ENCODE results near the gene SEMA3D. TPM values are rescaled to one million over a fixed set of nuclear protein-coding genes. Genes with fewer than 3 reads are reported as not detected.

SEMA3D gene
- total and polyA plus RNA-seq, 11 donors, result 0.10 to 8.6 (median 0.88) TPM

DNA sequence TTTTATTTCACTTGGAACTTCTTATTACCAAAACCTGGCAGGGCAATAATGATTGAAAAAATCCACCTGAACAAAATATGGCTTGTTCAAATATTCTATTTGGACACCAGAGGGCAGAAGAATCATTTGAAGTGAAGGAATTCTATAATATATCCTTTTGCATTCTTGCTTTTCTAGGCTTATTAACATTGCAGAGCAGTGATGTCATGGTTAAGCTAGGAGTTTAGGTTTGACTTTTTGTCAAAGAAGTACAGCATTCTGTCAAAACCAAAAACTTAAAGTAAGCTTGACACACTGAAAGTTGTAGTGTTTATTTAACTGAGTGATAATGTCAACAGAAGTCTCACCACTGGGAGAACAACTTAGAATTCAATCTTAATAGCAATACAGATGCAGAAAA lies 156.0 kb downstream of the SEMA3D start:
- intact Hi-C loops (cut with DNase I), result loop anchor here in 3 of 10 donors (5.0 to 10.0 kb wide), 3 partner anchors 724 to 821 kb away; no protein-coding TSS in a partner anchor
- TF ChIP-seq, protein P1, sequence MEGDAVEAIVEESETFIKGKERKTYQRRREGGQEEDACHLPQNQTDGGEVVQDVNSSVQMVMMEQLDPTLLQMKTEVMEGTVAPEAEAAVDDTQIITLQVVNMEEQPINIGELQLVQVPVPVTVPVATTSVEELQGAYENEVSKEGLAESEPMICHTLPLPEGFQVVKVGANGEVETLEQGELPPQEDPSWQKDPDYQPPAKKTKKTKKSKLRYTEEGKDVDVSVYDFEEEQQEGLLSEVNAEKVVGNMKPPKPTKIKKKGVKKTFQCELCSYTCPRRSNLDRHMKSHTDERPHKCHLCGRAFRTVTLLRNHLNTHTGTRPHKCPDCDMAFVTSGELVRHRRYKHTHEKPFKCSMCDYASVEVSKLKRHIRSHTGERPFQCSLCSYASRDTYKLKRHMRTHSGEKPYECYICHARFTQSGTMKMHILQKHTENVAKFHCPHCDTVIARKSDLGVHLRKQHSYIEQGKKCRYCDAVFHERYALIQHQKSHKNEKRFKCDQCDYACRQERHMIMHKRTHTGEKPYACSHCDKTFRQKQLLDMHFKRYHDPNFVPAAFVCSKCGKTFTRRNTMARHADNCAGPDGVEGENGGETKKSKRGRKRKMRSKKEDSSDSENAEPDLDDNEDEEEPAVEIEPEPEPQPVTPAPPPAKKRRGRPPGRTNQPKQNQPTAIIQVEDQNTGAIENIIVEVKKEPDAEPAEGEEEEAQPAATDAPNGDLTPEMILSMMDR (IDR thresholded peaks at IDR 0.05), result peak in 10 of 12 donors; percentile 22 to 60 (median 45)
- TF ChIP-seq POLR2A (IDR thresholded peaks at IDR 0.05), result no peak
- H3K36me3 ChIP-seq, result no peaks in the 10 kb centered on the region
- DNase-seq, result no peak
- no peak overlapping the region for H3K27ac ChIP-seq
- no peaks in the 10 kb centered on the region for H3K4me1 ChIP-seq
- no peak overlapping the region for H3K4me3 ChIP-seq
- peaks cover 0 to 4% (median 0%) of the 10 kb centered on the region in 9 donors for H3K27me3 ChIP-seq
- ATAC-seq, result no peak
- H3K9me3 ChIP-seq, result no peaks in the 10 kb centered on the region

DNA sequence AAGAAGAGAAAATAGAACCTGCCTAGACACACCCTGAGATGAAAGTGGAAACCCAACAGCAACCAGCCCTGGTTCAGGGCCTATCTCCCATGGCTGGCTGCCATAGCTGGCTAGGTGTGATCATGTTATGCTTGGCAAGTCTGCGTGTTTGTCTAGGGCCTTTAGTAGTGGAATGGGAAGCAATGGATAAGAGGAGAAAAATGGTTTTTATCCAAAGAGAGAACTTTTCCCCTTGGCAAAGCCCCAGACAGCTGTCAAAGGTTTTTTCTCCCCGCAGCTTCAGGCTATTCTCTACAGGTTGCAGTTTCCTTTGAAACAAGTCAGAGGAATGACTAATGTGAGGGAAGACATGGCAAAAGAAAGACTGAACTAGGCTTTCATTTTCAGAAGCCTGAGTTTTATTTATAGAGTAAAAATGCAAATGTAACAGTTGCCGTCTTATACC lies 161.5 kb downstream of the SEMA3D start:
- Histone ChIP-seq H3K4me3 (no peak overlapping the region), H3K4me1 (peaks cover 0 to 5% (median 0%) of the 10 kb centered on the region in 12 donors), H3K27ac (no peak overlapping the region), H3K9me3 (no peaks in the 10 kb centered on the region), H3K36me3 (no peaks in the 10 kb centered on the region), H3K27me3 (peaks cover 0 to 4% (median 0%) of the 10 kb centered on the region in 9 donors)
- 22 to 41% (median 33%) methylated on average over 3 of the region's 3 CpGs for WGBS, 4 donors
- TF ChIP-seq, protein P1 (IDR thresholded peaks at IDR 0.05), result no peak
- TF ChIP-seq POLR2A (IDR thresholded peaks at IDR 0.05), result no peak
- ATAC-seq (peak in 3 of 4 donors; percentile 64 to 75 (median 73)), DNase-seq (peak; percentile 20 to 60 (median 36))
- intact Hi-C loops (cut with DNase I), result loop anchor here in 7 of 10 donors (2.0 to 10.0 kb wide), 5 partner anchors 111 to 1089 kb away; partner anchors contain the start of gene SEMA3A (in 3 of the 7)

DNA sequence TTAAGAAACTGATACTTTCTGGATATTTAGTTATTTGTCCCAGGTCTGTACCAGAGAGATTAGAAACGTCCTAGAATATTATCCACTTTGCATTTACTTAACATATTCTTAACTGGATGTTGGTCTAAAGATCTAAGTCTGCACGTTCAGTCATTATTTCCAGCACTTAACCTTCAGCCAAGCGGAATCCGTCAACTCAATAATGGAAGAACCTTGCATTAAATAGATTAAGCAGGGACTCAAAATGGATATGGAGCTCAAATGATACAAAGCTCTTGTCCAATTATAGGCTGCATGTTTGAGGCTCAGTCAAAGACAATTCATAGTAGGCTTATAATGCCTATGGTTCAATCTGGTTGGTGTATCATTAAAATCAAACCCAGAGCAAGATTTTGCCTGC lies 162.9 kb downstream of the SEMA3D start:
- WGBS, 4 donors, result 73 to 77% (median 77%) methylated on average over 4 of the region's 4 CpGs
- no peaks in the 10 kb centered on the region for H3K9me3 ChIP-seq
- peaks cover 0 to 5% (median 0%) of the 10 kb centered on the region in 12 donors for H3K4me1 ChIP-seq
- no peak for DNase-seq
- intact Hi-C loops (cut with DNase I), result loop anchor here (1.0 to 10.0 kb wide), 9 partner anchors 109 to 1088 kb away; partner anchors contain the start of gene SEMA3A (in 3 of the 10)
- TF ChIP-seq, protein P1 (IDR thresholded peaks at IDR 0.05), result no peak
- no peak for TF ChIP-seq POLR2A (IDR thresholded peaks at IDR 0.05)
- H3K4me3 ChIP-seq, result no peak overlapping the region
- no peak for ATAC-seq
- peaks cover 0 to 2% (median 0%) of the 10 kb centered on the region in 9 donors for H3K27me3 ChIP-seq
- no peak overlapping the region for H3K27ac ChIP-seq
- no peaks in the 10 kb centered on the region for H3K36me3 ChIP-seq

DNA sequence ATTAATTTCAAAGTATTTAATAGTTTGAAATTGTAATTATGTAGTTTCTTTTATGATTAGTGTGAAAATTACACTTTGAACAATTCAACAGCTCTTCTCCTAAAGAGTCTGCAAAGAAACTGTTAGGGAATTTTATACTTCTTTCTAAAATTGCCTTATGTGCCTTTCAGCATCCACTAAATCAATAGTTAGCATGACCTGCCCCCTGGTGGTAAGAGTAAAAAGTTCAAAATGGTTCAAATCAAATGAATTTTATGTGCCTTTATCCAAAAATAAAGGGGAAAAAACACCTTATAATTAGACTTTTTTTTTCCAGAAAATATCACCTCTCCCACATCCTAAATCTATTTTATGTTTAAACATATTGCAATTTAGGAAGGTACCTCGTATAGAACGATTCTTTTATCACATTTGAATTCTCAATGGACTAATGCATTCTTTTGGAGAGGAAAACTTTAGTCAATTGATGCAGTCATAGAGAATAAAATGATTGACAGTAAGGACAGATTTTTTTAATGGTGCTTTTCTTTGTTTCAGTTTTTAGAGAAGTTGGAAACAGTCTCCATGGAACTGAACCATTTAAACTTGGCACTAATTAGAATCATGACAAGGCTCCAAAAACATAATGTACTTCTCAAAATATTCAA lies 163.7 kb downstream of the SEMA3D start:
- no peak for ATAC-seq

More for the DNA sequence above, 163.7 kb downstream of the SEMA3D start:
- peaks cover 0 to 5% (median 0%) of the 10 kb centered on the region in 12 donors for H3K4me1 ChIP-seq
- H3K4me3 ChIP-seq, result no peak overlapping the region
- no peak for TF ChIP-seq POLR2A (IDR thresholded peaks at IDR 0.05)
- TF ChIP-seq, protein P1 (IDR thresholded peaks at IDR 0.05), result peak; percentile 57 to 80 (median 70)
- H3K27me3 ChIP-seq, result no peaks in the 10 kb centered on the region
- H3K36me3 ChIP-seq, result no peaks in the 10 kb centered on the region
- H3K9me3 ChIP-seq, result no peaks in the 10 kb centered on the region
- H3K27ac ChIP-seq, result no peak overlapping the region
- WGBS, 4 donors, result 13 to 22% (median 14%) methylated on average over 2 of the region's 2 CpGs
- peak in 1 of 5 donors; percentile 20 for DNase-seq
- intact Hi-C loops (cut with DNase I), result loop anchor here in 9 of 10 donors (1.0 to 10.0 kb wide), 9 partner anchors 108 to 1087 kb away; partner anchors contain the start of gene SEMA3A (in 3 of the 9)
